ENCODE data around the gene ANKRD11.
"Not testable (repeated sequence)": the region's sequence is repeated elsewhere in the genome, so short reads cannot be mapped to it uniquely, and the experiment has no call there.

The ANKRD11 gene

GRCh38 chr16:89376812-89377452 is 113.4 kb downstream of the ANKRD11 start:
- no peak for DNase-seq

GRCh38 chr16:89375686-89376085 is 114.7 kb downstream of the ANKRD11 start:
- no peak for DNase-seq

- peak; percentile 50 for DNase-seq
Observed at GRCh38 chr16:89375021-89375420, 115.3 kb downstream of the ANKRD11 start.

GRCh38 chr16:89374393-89374960 is 115.9 kb downstream of the ANKRD11 start:
- no peak for DNase-seq

- DNase-seq = no peak
Observed at GRCh38 chr16:89373355-89374110, 116.8 kb downstream of the ANKRD11 start.

GRCh38 chr16:89371968-89372634 is 118.3 kb downstream of the ANKRD11 start:
- DNase-seq = no peak

GRCh38 chr16:89371386-89371785 is 119.0 kb downstream of the ANKRD11 start:
- DNase-seq = no peak

GRCh38 chr16:89370601-89371000 is 119.8 kb downstream of the ANKRD11 start:
- no peak for DNase-seq

- no peak for DNase-seq
Observed at GRCh38 chr16:89370081-89370511, 120.3 kb downstream of the ANKRD11 start.

- DNase-seq = no peak
Observed at GRCh38 chr16:89369266-89369895, 121.0 kb downstream of the ANKRD11 start.

- no peak for DNase-seq
Observed at GRCh38 chr16:89368604-89369249, 121.6 kb downstream of the ANKRD11 start.

GRCh38 chr16:89367538-89367915 is 122.8 kb downstream of the ANKRD11 start:
- DNase-seq = no peak

GRCh38 chr16:89366561-89367537 is 123.5 kb downstream of the ANKRD11 start:
- DNase-seq = no peak

- DNase-seq = no peak
Observed at GRCh38 chr16:89365996-89366395, 124.4 kb downstream of the ANKRD11 start.

- DNase-seq = no peak
Observed at GRCh38 chr16:89365044-89365467, 125.3 kb downstream of the ANKRD11 start.

- no peak for DNase-seq
Observed at GRCh38 chr16:89364606-89365005, 125.8 kb downstream of the ANKRD11 start.

- DNase-seq = peak; percentile 39
Observed at GRCh38 chr16:89363621-89364393, 126.6 kb downstream of the ANKRD11 start.

- DNase-seq = not testable (repeated sequence)
Observed at GRCh38 chr16:89362540-89363223, 127.7 kb downstream of the ANKRD11 start.

- peak; percentile 14 for DNase-seq
Observed at GRCh38 chr16:89361751-89362539, 128.4 kb downstream of the ANKRD11 start.

All from CD4-positive, alpha-beta T cell treated with Interferon gamma for 1 hour (primary cell).